ENCODE measurements around the gene CAMK4.

Gene CAMK4

GRCh38 chr5:111432883-111433536 is 208.8 kb downstream of the CAMK4 start:
- TF ChIP-seq CTCF (IDR thresholded peaks at IDR 0.05; ENCODE audit: borderline replicate concordance, insufficient read depth, low read depth, low read length) = no peak
- no peak overlapping the region for H3K4me3 ChIP-seq (ENCODE audit: low read depth, low read length)

- TF ChIP-seq CTCF (IDR thresholded peaks at IDR 0.05; ENCODE audit: borderline replicate concordance, insufficient read depth, low read depth, low read length) = no peak
- H3K4me3 ChIP-seq (ENCODE audit: low read depth, low read length) = no peak overlapping the region
Measured at GRCh38 chr5:111434800-111435199, 210.6 kb downstream of the CAMK4 start.

- no peak for TF ChIP-seq CTCF (IDR thresholded peaks at IDR 0.05; ENCODE audit: borderline replicate concordance, insufficient read depth, low read depth, low read length)
- H3K4me3 ChIP-seq (ENCODE audit: low read depth, low read length) = no peak overlapping the region
Measured at GRCh38 chr5:111439473-111440075, 215.4 kb downstream of the CAMK4 start.

GRCh38 chr5:111447099-111447498 is 222.9 kb downstream of the CAMK4 start:
- no peak overlapping the region for H3K4me3 ChIP-seq (ENCODE audit: low read depth, low read length)
- no peak for TF ChIP-seq CTCF (IDR thresholded peaks at IDR 0.05; ENCODE audit: borderline replicate concordance, insufficient read depth, low read depth, low read length)

GRCh38 chr5:111447822-111448221 is 223.6 kb downstream of the CAMK4 start:
- no peak overlapping the region for H3K4me3 ChIP-seq (ENCODE audit: low read depth, low read length)
- no peak for TF ChIP-seq CTCF (IDR thresholded peaks at IDR 0.05; ENCODE audit: borderline replicate concordance, insufficient read depth, low read depth, low read length)

GRCh38 chr5:111453295-111453694 is 229.1 kb downstream of the CAMK4 start:
- H3K4me3 ChIP-seq (ENCODE audit: low read depth, low read length) = no peak overlapping the region
- no peak for TF ChIP-seq CTCF (IDR thresholded peaks at IDR 0.05; ENCODE audit: borderline replicate concordance, insufficient read depth, low read depth, low read length)

- no peak for TF ChIP-seq CTCF (IDR thresholded peaks at IDR 0.05; ENCODE audit: borderline replicate concordance, insufficient read depth, low read depth, low read length)
- no peak overlapping the region for H3K4me3 ChIP-seq (ENCODE audit: low read depth, low read length)
Measured at GRCh38 chr5:111453747-111454146, 229.6 kb downstream of the CAMK4 start.

All from GM12875 (cell line).